Chondrocyte (in vitro differentiated cells): ENCODE results near the gene SLCO3A1. TPM values are rescaled to one million over a fixed set of nuclear protein-coding genes. Genes with fewer than 3 reads are reported as not detected.

Experiments used
- DNase-seq: peaks from one replicate; pipeline ENCODE4 v3.0.0; 2021; ENCODE audit warnings: mixed read lengths, low spot score
- H3K27ac Mint-ChIP-seq: one replicate; pipeline ENCODE4 v1.8.0; 2021; ENCODE audit warnings: mild to moderate bottlenecking, moderate library complexity, mixed read lengths; ENCODE audit not compliant: unreplicated experiment
- H3K27me3 Mint-ChIP-seq: 2 replicates; pipeline ENCODE4 v1.8.0; 2021; ENCODE audit warnings: low read depth, mixed read lengths
- H3K36me3 Mint-ChIP-seq: 2 replicates; pipeline ENCODE4 v1.8.0; 2021; ENCODE audit warnings: low read depth, mixed read lengths
- H3K4me1 Mint-ChIP-seq: 2 replicates; pipeline ENCODE4 v1.8.0; 2021; ENCODE audit warnings: low read depth, mild to moderate bottlenecking, mixed read lengths
- H3K4me3 Mint-ChIP-seq: one replicate; pipeline ENCODE4 v1.8.0; 2021; ENCODE audit warnings: mild to moderate bottlenecking, moderate library complexity, mixed read lengths; ENCODE audit not compliant: unreplicated experiment
- H3K9me3 Mint-ChIP-seq: 2 replicates; pipeline ENCODE4 v1.8.0; 2021; ENCODE audit warnings: low read depth, mixed read lengths
- total RNA-seq: library from RNA; stranded (reverse); gene quantifications from 3 replicates; pipeline ENCODE4 v1.2.1, GENCODE V29; 2021
- TF ChIP-seq, protein P1 (sequence below): fragments of 200-600 bp; sonication (generic); IDR thresholded peaks from 2 replicates; pipeline ENCODE4 v1.5.0; 2021; ENCODE audit warnings: antibody characterized with exemption, mild to moderate bottlenecking, moderate library complexity

The SLCO3A1 gene
- total RNA-seq, 1 donor from 2014 or later: 3.7 TPM

DNA sequence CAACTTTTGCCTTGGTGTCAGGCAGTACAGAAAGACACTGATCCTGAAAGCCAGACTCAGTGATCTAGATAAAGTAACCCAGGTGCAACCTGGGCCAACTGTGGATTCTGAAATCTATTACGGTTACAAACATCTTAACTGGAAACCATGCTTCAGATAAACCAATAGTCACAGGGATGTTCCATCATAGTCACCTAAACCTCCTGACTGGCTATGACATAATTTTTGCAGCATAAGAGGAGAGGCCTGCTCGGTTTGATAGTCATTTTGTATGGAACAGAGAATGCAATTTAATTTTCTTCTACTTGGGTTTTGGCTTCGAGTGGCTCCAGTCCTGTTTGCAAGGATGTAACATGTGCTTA lies 3.7 kb downstream of the SLCO3A1 start:
- peaks cover 3% of the 10 kb centered on the region for H3K4me1 Mint-ChIP-seq
- H3K9me3 Mint-ChIP-seq: no peaks in the 10 kb centered on the region
- H3K27me3 Mint-ChIP-seq: peaks cover 13% of the 10 kb centered on the region
- H3K36me3 Mint-ChIP-seq: no peaks in the 10 kb centered on the region
- TF ChIP-seq, protein P1, sequence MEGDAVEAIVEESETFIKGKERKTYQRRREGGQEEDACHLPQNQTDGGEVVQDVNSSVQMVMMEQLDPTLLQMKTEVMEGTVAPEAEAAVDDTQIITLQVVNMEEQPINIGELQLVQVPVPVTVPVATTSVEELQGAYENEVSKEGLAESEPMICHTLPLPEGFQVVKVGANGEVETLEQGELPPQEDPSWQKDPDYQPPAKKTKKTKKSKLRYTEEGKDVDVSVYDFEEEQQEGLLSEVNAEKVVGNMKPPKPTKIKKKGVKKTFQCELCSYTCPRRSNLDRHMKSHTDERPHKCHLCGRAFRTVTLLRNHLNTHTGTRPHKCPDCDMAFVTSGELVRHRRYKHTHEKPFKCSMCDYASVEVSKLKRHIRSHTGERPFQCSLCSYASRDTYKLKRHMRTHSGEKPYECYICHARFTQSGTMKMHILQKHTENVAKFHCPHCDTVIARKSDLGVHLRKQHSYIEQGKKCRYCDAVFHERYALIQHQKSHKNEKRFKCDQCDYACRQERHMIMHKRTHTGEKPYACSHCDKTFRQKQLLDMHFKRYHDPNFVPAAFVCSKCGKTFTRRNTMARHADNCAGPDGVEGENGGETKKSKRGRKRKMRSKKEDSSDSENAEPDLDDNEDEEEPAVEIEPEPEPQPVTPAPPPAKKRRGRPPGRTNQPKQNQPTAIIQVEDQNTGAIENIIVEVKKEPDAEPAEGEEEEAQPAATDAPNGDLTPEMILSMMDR: no peak
- no peak overlapping the region for H3K27ac Mint-ChIP-seq
- H3K4me3 Mint-ChIP-seq: no peak overlapping the region
- DNase-seq: no peak

DNA sequence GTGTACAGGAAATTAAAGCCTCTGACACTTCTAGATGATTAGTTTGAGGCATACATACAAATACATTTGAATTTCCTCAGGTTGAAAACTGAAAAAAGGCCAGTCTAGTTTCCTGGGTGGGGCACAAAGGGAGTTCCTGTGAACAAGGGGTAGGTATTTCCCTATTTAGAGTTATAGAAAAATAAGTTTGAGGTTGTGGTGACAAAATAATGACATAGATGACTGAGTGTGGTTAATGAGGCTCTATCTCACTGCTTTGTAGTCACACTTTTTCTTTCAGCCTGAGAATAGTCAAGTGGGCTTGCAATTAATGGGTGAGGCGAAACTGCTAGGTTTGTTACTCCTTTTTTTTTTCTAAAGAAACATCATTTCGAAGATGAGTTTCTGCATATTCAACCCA lies 4.3 kb downstream of the SLCO3A1 start:
- peaks cover 13% of the 10 kb centered on the region for H3K27me3 Mint-ChIP-seq
- H3K27ac Mint-ChIP-seq: no peak overlapping the region
- DNase-seq: no peak
- no peaks in the 10 kb centered on the region for H3K9me3 Mint-ChIP-seq
- H3K4me3 Mint-ChIP-seq: no peak overlapping the region
- TF ChIP-seq, protein P1: no peak
- no peaks in the 10 kb centered on the region for H3K4me1 Mint-ChIP-seq
- no peaks in the 10 kb centered on the region for H3K36me3 Mint-ChIP-seq

DNA sequence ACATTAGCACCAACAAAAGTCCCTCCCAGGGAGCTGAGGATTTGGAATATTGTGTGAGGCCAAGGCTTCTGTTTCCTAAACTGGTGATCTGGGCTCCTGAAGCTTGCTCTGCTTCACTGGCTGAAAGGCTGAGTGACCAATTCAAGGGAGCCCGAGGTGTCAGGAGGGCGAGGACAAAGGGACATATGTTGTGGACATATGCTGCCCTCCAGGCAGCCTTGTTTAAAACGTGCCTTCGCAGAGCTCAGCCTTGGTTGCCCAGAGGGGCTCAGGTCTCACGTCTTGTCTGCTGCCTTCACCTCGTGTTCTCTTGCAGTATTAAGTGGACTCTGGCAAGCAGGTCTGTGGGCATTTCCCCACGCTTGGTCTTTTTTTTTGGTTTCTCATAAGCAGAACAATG lies 7.0 kb downstream of the SLCO3A1 start:
- peaks cover 19% of the 10 kb centered on the region for H3K27me3 Mint-ChIP-seq
- no peak overlapping the region for H3K27ac Mint-ChIP-seq
- no peak for DNase-seq
- H3K4me1 Mint-ChIP-seq: no peaks in the 10 kb centered on the region
- H3K36me3 Mint-ChIP-seq: no peaks in the 10 kb centered on the region
- H3K9me3 Mint-ChIP-seq: no peaks in the 10 kb centered on the region
- TF ChIP-seq, protein P1: no peak
- H3K4me3 Mint-ChIP-seq: no peak overlapping the region

DNA sequence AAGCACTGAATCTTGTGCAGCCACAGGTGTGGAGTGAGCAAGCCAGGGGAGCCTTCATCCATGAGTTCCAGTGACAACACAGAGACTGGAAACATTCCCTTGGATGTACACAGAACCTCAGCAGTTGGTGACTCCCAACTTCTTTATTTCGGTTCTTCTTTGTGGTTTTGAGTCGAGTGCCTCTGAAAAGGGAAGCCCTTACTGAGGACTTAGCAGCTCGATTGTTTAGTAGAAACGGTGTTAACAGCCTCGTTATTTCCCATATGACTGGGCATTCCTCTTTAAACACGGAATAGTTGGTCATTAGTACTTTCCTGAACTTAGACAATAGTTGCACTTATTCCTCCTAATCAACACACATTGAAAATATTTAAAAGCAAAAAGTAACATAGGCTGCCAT lies 7.7 kb downstream of the SLCO3A1 start:
- H3K27ac Mint-ChIP-seq: no peak overlapping the region
- H3K36me3 Mint-ChIP-seq: no peaks in the 10 kb centered on the region
- no peak overlapping the region for H3K4me3 Mint-ChIP-seq
- no peaks in the 10 kb centered on the region for H3K9me3 Mint-ChIP-seq
- DNase-seq: no peak
- H3K4me1 Mint-ChIP-seq: no peaks in the 10 kb centered on the region
- TF ChIP-seq, protein P1: no peak
- peaks cover 21% of the 10 kb centered on the region for H3K27me3 Mint-ChIP-seq

DNA sequence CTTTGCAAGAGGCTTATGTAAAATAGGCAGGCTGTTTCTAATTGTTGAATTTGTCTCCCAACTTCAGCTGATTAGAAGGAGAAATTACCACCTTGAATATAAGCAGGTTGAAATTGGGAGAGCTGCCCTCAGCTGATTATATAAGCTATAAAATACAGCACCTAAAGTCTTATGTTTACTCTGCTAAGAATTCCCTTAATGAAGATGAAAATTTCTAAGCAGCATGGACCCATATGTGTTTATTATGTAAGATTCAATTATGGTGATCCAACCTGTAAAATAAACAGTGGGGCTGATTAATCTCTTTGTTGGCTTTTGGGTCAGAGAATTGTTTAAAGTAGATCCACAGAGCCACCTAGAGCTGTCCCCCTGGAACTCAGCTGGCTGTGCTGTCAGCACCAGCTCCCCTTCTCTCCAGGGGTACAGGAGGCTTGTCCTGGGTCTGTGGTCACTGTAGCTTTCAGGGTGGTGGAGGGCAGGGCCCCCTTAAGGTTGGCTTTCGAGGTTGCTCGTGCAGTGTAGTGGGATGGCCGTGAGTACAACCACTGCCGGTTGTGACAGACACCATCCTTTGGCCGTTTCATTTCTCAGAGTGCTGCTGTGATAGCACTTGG lies 9.5 kb downstream of the SLCO3A1 start:
- Mint-ChIP-seq H3K4me1 (peaks cover 2% of the 10 kb centered on the region), H3K27ac (no peak overlapping the region), H3K9me3 (no peaks in the 10 kb centered on the region), H3K27me3 (peaks cover 21% of the 10 kb centered on the region), H3K36me3 (no peaks in the 10 kb centered on the region), H3K4me3 (no peak overlapping the region)
- no peak for DNase-seq
- TF ChIP-seq, protein P1: no peak
